Ishikawa (cell line): ENCODE measurements around the gene FZR1.

Experiments used
- CEBPB ChIP-seq: IDR thresholded peaks from 2 replicates; pipeline ENCODE4 v1.6.1; 2012
- CREB1 ChIP-seq: IDR thresholded peaks from 2 replicates; pipeline ENCODE4 v1.6.1; 2012; ENCODE audit warnings: low read depth
- EGR1 ChIP-seq: IDR thresholded peaks from 2 replicates; pipeline ENCODE4 v1.6.1; 2012
- EP300 ChIP-seq: IDR thresholded peaks from 2 replicates; pipeline ENCODE4 v1.6.1; 2012; ENCODE audit warnings: borderline replicate concordance
- FOXM1 ChIP-seq: IDR thresholded peaks from 2 replicates; pipeline ENCODE4 v1.6.1; 2012; ENCODE audit warnings: low read depth, borderline replicate concordance
- NFIC ChIP-seq: IDR thresholded peaks from 2 replicates; pipeline ENCODE4 v1.6.1; 2012
- RAD21 ChIP-seq: IDR thresholded peaks from 2 replicates; pipeline ENCODE4 v1.6.1; 2012; ENCODE audit warnings: low read depth
- REST ChIP-seq: IDR thresholded peaks from 2 replicates; pipeline ENCODE4 v1.6.1; 2012; ENCODE audit warnings: low read depth, mild to moderate bottlenecking
- TAF1 ChIP-seq: IDR thresholded peaks from 2 replicates; pipeline ENCODE4 v1.6.1; 2012; ENCODE audit warnings: low read depth, mild to moderate bottlenecking
- TCF12 ChIP-seq: IDR thresholded peaks from 2 replicates; pipeline ENCODE4 v1.6.1; 2012; ENCODE audit warnings: low read depth
- TEAD4 ChIP-seq: IDR thresholded peaks from 2 replicates; pipeline ENCODE4 v1.6.1; 2012
- USF1 ChIP-seq: IDR thresholded peaks from 2 replicates; pipeline ENCODE4 v1.6.1; 2012
- YY1 ChIP-seq: IDR thresholded peaks from 2 replicates; pipeline ENCODE4 v1.6.1; 2012; ENCODE audit warnings: low read depth
- ZBTB7A ChIP-seq: IDR thresholded peaks from 2 replicates; pipeline ENCODE4 v1.6.1; 2012; ENCODE audit warnings: low read depth
- TF ChIP-seq, protein P1 (sequence below): IDR thresholded peaks from 2 replicates; pipeline ENCODE4 v1.6.1; 2012

The FZR1 gene

GRCh38 chr19:3532154-3532786 lies 26.2 kb downstream of the FZR1 start:
- TF ChIP-seq CREB1 (no peak), TAF1 (no peak), FOXM1 (no peak), EGR1 (no peak), TEAD4 (no peak), RAD21 (no peak), TCF12 (no peak), REST (no peak), EP300 (no peak), CEBPB (no peak), ZBTB7A (no peak), USF1 (no peak), NFIC (no peak), YY1 (no peak)
- TF ChIP-seq, protein P1, sequence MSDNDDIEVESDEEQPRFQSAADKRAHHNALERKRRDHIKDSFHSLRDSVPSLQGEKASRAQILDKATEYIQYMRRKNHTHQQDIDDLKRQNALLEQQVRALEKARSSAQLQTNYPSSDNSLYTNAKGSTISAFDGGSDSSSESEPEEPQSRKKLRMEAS = no peak

DNA sequence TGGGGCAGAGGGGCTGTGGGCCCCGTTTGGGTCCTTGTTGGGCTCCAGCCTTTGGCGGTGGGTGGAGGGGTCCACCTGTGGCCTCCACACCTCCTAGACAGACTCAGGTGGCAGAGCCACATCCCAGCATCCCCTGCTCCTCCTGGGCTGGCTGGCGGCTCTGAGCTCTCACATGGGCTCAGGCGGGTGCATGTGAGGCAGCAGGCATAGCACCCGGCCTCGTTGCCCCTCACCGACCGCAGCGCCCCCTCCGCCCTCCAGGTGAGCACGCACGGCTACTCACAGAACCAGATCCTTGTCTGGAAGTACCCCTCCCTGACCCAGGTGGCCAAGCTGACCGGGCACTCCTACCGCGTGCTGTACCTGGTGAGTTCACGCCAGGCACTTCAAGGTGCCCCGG lies 26.9 kb downstream of the FZR1 start:
- TF ChIP-seq ZBTB7A = no peak
- TF ChIP-seq TCF12 = no peak
- TF ChIP-seq CEBPB = no peak
- TF ChIP-seq, protein P1 = no peak
- TF ChIP-seq TAF1 = no peak
- no peak for TF ChIP-seq FOXM1
- TF ChIP-seq CREB1 = no peak

- TF ChIP-seq EGR1 (no peak), USF1 (no peak), RAD21 (no peak), EP300 (no peak), FOXM1 (no peak), TEAD4 (no peak), TAF1 (no peak), REST (no peak), ZBTB7A (no peak), TCF12 (no peak), CEBPB (no peak), CREB1 (no peak), NFIC (no peak), YY1 (no peak)
- TF ChIP-seq, protein P1 = no peak
Observed at GRCh38 chr19:3533563-3534216, 27.6 kb downstream of the FZR1 start.

DNA sequence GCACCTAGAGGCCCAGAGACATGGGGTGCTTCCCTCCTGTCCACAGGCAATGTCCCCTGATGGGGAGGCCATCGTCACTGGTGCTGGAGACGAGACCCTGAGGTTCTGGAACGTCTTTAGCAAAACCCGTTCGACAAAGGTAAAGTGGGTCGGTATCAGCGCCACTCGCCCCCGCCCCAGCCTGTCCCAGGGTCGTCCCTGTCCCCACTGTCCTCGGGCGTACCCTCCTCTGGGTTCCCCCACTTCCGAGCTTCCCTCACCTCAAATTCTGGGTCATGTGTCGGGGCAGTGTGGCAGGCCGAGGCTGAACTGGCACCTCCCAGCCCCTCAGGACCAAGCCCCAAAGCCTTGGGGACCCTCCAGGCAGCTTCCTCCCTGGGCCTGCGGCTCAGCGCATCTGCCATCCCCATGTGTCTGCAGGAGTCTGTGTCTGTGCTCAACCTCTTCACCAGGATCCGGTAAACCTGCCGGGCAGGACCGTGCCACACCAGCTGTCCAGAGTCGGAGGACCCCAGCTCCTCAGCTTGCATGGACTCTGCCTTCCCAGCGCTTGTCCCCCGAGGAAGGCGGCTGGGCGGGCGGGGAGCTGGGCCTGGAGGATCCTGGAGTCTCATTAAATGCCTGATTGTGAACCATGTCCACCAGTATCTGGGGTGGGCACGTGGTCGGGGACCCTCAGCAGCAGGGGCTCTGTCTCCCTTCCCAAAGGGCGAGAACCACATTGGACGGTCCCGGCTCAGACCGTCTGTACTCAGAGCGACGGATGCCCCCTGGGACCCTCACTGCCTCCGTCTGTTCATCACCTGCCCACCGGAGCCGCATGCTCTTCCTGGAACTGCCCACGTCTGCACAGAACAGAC lies 28.5 kb downstream of the FZR1 start:
- TF ChIP-seq REST (no peak), ZBTB7A (no peak), TAF1 (no peak), USF1 (no peak), EGR1 (no peak)
